Body of pancreas (tissue), 4 donors: ENCODE measurements around the gene TRAPPC6A. TPM values are rescaled to one million over a fixed set of nuclear protein-coding genes. Genes with fewer than 3 reads are reported as not detected.

Experiments used
- ATAC-seq: fragments of 150-250 bp; one replicate; pipeline ENCODE4 v1.9.1; 2016
- DNase-seq, 4 donors: peaks; one replicate each; pipeline ENCODE4 v3.0.0-alpha.2; 2019
- H3K27ac ChIP-seq, 4 donors: fragments of 200-600 bp; sonication (generic); 1 replicate in 3 of 4; 2 replicates in 1 of 4; pipeline versions ENCODE4 v1.5.1 to v1.6.1; 2016 to 2019; ENCODE audit warnings: mild to moderate bottlenecking in 1 of 4, mixed read lengths in 1 of 4, moderate library complexity in 1 of 4
- H3K27me3 ChIP-seq, 2 donors: fragments of 200-600 bp; sonication (generic); one replicate each; pipeline ENCODE4 v1.6.0; 2016; ENCODE audit warnings: mild to moderate bottlenecking in 1 of 2
- H3K36me3 ChIP-seq, 2 donors: fragments of 200-600 bp; sonication (generic); replicated peaks in 1 of 2; 2 replicates each; pipeline ENCODE4 v1.5.1; 2016; ENCODE audit warnings: low read depth in 2 of 2; ENCODE audit not compliant: insufficient read depth in 1 of 2
- H3K4me1 ChIP-seq: fragments of 200-600 bp; sonication (generic); one replicate; pipeline ENCODE4 v1.6.0; 2016
- H3K4me3 ChIP-seq, 2 donors: fragments of 200-600 bp; sonication (generic); 1 replicate in 1 of 2; 2 replicates in 1 of 2; pipeline ENCODE4 v1.5.1; 2016 to 2019
- H3K9me3 ChIP-seq, 3 donors: fragments of 200-600 bp; sonication (generic); 1 replicate in 2 of 3; 2 replicates in 1 of 3; pipeline ENCODE4 v1.5.1; 2016
- POLR2A ChIP-seq, 3 donors: fragments of 450-650 bp; IDR thresholded peaks; one replicate each; pipeline ENCODE4 v1.6.1; 2016; ENCODE audit warnings: antibody characterized with exemption in 3 of 3, mild to moderate bottlenecking in 2 of 3
- WGBS, 2 donors: methylation state at CpG; one replicate each; pipeline ENCODE4 v1.1.5; 2017; 5-methylcytosine and 5-hydroxymethylcytosine counted together
- intact Hi-C: fragments of 100-400 bp; cut with DNase I; formaldehyde crosslinking; loops from one replicate; pipeline ENCODE4 v1.15.1; 2023
- total RNA-seq, 2 donors: library from RNA; depleted of rRNA; stranded (reverse); fragments of >200 nt; gene quantifications; one replicate each; pipeline ENCODE4 v1.1.0, GENCODE V29; 2016
- TF ChIP-seq, protein P1 (sequence below), 7 experiments: fragments of 450-650 bp in 4 of 7; fragments of 200-600 bp in 3 of 7; sonication (generic) in 3 of 7; IDR thresholded peaks; one replicate each; pipeline ENCODE4 v1.5.1; 2016 to 2019; ENCODE audit warnings: antibody characterized with exemption in 7 of 7

Gene TRAPPC6A
- total RNA-seq, 2 donors from 2014 or later, result 8.3 TPM; not detected in 1

DNA sequence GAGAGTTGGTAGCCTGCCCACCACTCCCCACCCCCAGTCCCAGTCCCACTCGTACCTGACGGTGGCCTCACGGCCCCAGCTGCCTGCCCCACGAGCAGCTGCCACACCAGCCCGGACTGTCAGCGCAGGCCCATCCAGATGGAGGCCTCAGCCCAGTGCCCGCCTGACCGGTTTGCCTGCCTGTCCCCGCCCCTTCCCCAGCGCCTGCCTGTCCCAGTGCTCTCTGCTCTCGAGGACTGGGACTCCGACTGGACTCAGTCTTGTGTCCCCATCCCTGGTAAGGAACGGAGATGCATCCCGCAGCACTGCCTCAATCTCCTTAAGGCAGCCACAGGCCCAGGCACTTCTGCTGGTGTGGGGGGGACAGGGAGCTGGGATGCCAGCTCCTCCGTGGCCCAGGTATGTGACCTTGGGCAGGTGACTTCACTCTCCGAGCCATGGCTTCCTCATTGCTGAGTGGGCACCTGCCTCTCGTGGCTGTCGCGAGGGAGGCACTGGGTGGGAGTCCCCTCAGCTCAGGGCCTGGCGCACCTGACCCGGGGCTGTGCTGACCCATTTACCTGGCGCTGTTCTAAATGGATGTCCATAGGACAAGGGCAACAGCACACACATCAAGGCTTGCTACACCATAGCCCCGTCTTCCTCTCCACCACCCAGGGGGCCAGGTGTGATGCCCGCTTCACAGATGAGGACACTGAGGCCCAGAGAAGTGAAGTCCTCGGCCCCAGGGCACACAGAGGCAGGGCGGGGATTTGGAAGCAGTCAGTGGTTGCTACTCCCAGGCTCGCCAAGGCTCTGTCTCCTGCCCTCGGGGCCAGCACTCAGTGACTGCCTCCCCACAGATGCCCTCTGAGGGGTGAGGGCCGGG is 16.9 kb downstream of the TRAPPC6A start, which contains the start of gene NKPD1:
NKPD1 (minus strand) TSS at position 113 of the 868 bp plus-strand sequence. CDS start 832 bp downstream, outside the sequence.
- intact Hi-C loops, result no loop called here
- peak; percentile 75 for ATAC-seq

DNA sequence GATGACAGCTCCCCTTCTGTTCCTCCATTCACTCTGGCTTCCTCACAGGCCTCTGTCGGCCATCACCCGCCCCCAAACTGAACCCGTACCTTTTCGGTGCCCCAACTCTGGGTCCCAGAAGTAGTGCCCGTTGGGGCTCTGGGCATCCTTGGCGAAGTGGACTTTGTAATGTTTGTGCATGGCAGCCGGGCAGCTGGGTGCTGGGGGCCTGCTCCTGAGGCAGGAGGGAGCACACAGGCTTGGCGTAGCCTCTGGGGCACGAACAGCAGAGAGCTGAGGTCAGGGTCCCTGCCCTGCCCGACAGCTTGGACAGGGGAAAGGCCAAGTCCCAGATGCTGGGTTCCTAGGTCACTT is 18.1 kb downstream of the TRAPPC6A start:
- 70 to 71% methylated on average over 10 of the region's 10 CpGs for WGBS, 2 donors
- H3K27ac ChIP-seq, result no peak overlapping the region
- no peaks in the 10 kb centered on the region for H3K9me3 ChIP-seq
- H3K4me1 ChIP-seq, result peaks cover 15% of the 10 kb centered on the region
- H3K36me3 ChIP-seq, result no peaks in the 10 kb centered on the region
- no peak overlapping the region for H3K4me3 ChIP-seq
- DNase-seq, result no peak
- no peaks in the 10 kb centered on the region for H3K27me3 ChIP-seq
- no peak for ATAC-seq
- intact Hi-C loops, result no loop called here
- TF ChIP-seq, protein P1, sequence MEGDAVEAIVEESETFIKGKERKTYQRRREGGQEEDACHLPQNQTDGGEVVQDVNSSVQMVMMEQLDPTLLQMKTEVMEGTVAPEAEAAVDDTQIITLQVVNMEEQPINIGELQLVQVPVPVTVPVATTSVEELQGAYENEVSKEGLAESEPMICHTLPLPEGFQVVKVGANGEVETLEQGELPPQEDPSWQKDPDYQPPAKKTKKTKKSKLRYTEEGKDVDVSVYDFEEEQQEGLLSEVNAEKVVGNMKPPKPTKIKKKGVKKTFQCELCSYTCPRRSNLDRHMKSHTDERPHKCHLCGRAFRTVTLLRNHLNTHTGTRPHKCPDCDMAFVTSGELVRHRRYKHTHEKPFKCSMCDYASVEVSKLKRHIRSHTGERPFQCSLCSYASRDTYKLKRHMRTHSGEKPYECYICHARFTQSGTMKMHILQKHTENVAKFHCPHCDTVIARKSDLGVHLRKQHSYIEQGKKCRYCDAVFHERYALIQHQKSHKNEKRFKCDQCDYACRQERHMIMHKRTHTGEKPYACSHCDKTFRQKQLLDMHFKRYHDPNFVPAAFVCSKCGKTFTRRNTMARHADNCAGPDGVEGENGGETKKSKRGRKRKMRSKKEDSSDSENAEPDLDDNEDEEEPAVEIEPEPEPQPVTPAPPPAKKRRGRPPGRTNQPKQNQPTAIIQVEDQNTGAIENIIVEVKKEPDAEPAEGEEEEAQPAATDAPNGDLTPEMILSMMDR (IDR thresholded peaks at IDR 0.05), result no peak
- no peak for TF ChIP-seq POLR2A (IDR thresholded peaks at IDR 0.05)

More for the DNA sequence above, 16.9 kb downstream of the TRAPPC6A start, which contains the start of gene NKPD1:
- Histone ChIP-seq H3K4me1 (peaks cover 15% of the 10 kb centered on the region), H3K36me3 (no peaks in the 10 kb centered on the region), H3K27ac (no peak within 1 kb of the TSS), H3K27me3 (no peaks in the 10 kb centered on the region), H3K9me3 (no peaks in the 10 kb centered on the region), H3K4me3 (no peak within 1 kb of the TSS)
- 10 to 33% methylated on average over 2 to 28 of the region's 29 CpGs for WGBS, 2 donors
- no peak for TF ChIP-seq POLR2A (IDR thresholded peaks at IDR 0.05)
- TF ChIP-seq, protein P1 (IDR thresholded peaks at IDR 0.05), result no peak
- DNase-seq, result peak; percentile 65 to 81 (median 74)

DNA sequence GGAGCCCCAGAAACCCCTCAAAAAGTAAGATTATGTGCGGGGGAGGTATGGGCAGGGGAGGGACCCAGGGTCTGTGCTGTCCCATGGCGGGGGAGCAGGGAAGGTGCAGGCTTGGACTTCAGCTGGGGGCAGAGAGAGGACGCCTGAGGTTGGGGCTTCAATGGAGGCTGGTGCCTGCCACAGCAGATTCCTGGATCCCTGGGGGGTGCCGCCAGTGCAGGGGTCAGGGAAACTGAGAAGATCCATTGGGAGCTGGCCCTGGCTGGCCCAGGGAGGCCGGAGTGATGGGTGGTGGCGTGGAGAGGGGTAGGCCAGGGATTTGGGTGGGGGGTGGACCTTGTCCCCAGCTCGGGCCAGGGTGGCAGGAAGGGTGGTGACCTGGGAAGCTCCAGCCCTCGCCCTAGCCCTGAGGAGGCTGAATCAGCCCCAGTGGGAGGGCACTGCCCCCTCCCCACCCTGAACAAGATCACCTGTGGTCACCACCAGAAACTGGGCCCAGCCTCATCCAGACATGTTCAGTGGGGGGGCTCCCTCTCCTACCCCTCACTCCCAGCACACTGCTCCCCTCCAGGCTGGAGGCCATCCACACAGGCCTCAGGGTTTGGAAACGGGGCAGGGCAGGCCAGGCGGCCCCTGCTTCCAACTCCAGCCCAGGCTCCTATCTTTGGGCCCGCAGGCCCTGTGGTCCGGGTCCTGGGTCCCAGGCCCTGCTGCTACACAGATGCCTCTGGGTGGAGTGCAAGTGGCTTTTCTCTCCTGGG is 18.6 kb downstream of the TRAPPC6A start:
- H3K9me3 ChIP-seq, result no peaks in the 10 kb centered on the region
- no peak for ATAC-seq
- 76 to 81% methylated on average over 11 of the region's 12 CpGs for WGBS, 2 donors
- no peak for TF ChIP-seq POLR2A (IDR thresholded peaks at IDR 0.05)
- TF ChIP-seq, protein P1 (IDR thresholded peaks at IDR 0.05), result no peak
- peaks cover 15% of the 10 kb centered on the region for H3K4me1 ChIP-seq
- no peak overlapping the region for H3K4me3 ChIP-seq
- intact Hi-C loops, result no loop called here
- H3K36me3 ChIP-seq, result no peaks in the 10 kb centered on the region
- no peak overlapping the region for H3K27ac ChIP-seq
- no peak for DNase-seq
- H3K27me3 ChIP-seq, result no peaks in the 10 kb centered on the region

DNA sequence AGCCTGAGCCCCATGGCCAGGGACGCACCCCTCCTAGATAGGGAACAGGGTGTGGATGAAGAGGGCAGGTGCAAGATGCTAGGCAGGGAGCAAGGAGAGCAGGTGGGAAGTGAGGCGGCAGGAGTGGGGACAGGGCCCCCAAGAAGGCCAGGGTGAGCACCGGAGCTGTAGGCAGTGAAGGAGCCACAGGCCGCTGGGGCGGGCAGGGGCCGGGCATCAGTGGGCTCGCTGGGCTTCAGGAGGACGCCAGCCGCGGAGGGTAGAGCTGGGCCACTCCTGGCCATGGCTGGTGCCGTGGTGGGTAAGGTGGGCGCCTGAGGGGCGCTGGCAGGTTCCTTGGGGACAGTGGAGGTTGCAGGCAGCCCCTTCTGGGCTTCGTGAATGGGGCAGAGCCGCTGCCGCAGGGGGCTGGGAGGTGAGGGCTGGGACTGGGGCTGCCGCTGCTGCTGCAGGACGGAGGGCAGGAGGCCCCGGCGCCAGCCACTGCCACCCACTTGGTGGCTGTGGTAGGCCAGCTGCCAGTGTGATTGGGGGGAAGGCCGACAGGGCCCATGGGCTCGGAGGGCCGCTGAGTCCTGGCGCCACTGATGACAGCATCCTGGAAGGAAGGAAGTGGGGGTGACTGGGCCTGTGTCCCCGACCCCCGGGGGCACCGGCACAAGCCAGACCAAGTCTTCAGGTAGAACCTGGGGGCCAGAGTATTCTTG is 19.4 kb downstream of the TRAPPC6A start:
- Histone ChIP-seq H3K4me3 (no peak overlapping the region), H3K27ac (no peak overlapping the region), H3K4me1 (peaks cover 20% of the 10 kb centered on the region), H3K9me3 (no peaks in the 10 kb centered on the region), H3K27me3 (peaks cover 0 to 3% of the 10 kb centered on the region in 2 donors), H3K36me3 (no peaks in the 10 kb centered on the region)
- intact Hi-C loops, result no loop called here
- TF ChIP-seq POLR2A (IDR thresholded peaks at IDR 0.05), result no peak
- TF ChIP-seq, protein P1 (IDR thresholded peaks at IDR 0.05), result no peak
- ATAC-seq (no peak), DNase-seq (no peak)
- whole genome bisulfite sequencing, 2 donors, result 61% methylated on average over 8 to 27 of the region's 27 CpGs
